HG03565 (cell line): ENCODE data around the gene RAB8A.
"Not testable (repeated sequence)": the region's sequence is repeated elsewhere in the genome, so short reads cannot be mapped to it uniquely, and the experiment has no call there.

Experiments used
- ATAC-seq: cut with Tn5 transposase; IDR thresholded peaks from one replicate; pipeline ENCODE4 v1.9.1; 2021; ENCODE audit warnings: mild to moderate bottlenecking, moderate library complexity; ENCODE audit not compliant: unreplicated experiment

The RAB8A gene

DNA sequence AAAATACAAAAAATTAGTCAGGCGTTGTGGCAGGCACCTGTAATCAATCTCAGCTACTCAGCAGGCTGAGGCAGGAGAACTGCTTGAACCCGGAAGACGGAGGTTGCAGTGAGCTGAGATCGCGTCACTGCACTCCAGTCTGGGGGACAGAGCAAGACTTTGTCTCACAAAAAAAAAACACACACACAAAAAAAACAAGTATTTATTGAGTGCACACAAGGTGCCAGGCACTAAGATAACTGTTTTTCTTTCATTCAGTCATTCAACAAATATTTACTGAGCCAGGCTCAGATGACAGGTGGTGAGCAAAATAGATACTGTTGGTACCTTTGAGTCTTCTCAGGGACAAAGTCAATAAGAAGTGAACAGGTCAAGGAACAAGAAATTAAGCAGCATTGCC lies 55.4 kb downstream of the RAB8A start:
- no peak for ATAC-seq

DNA sequence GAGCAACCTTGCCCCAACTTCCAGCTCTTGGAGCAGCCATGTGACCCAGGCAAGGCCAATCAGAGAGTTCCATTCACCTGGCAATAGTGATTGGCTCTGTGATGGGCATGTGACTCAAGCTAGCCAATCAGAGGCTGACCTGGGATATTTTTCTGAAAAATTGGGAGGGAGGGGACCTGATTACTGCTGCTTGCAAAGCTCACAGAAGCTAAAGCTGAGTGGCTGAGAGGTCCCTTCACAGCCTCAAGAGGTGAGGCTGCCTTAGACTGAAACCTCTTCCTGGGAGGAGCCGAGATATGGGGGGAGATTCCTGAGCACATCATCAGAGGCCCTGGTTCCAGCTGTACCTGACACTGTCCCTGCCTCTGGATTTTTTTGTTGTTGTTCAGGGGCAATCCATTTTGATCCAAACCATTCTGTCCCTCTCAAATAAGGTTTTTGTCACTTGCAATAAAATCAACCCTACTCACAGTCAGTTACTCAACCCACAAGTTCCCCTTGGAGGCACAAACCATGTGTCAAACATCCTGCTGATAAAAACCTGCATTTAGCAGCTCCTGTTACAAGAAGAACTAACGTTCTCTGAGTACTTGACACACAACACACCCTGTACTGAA lies 56.9 kb downstream of the RAB8A start:
- ATAC-seq, result no peak

DNA sequence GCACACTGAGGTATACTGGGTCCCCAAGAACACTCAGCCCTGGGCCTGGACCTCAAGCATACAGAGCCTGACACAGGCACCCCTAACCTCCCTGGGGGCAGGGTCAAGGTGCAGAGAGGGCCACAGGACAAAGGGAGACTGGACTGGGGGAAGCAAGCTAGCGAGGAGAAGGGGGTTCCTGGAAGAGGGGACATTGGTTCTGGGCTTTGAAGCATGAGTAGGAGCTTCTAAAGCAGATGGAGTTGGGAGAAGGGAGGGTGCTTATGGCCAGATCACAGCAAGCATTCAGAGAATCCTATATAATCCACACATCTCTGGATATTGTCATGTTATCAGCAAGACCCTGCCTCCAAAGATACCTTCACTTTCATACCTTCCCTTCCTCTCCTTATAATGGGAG lies 58.4 kb downstream of the RAB8A start:
- no peak for ATAC-seq

DNA sequence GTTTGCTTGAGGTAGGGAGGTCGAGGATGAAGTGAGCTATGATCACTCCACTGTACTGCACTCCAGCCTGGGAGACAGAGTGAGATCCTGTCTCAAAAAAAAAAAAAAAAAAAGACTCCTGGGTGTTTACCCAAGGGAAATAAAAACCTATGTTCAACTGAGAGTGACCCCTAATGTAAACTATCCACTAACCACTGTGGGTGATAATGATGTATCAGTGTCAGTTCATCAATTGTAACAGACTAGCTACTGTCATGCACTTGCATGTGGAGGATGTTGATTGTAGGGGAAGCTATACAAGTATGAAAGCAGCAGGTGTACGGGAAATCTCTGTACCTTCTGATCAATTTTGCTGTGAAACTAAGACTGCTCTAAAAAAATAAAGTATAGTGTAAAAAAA lies 64.3 kb downstream of the RAB8A start:
- ATAC-seq, result no peak

DNA sequence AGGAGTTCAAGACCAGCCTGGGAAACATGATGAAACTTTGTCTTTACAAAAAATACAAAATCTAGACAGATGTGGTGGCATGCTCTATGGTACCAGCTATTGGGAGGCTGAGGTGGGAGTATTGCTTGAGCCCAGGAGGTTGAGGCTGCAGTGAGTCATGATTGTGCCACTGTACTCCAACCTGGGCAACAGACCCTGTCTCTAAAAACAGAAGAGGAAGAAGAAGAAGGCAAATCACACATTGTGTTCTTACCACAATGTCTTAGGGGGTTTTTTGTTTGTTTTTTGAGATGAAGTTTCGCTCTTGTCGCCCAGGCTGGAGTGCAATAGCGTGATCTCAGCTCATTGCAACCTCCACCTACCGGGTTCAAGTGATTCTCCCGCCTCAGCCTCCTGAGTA lies 67.2 kb downstream of the RAB8A start:
- not testable (repeated sequence) for ATAC-seq

DNA sequence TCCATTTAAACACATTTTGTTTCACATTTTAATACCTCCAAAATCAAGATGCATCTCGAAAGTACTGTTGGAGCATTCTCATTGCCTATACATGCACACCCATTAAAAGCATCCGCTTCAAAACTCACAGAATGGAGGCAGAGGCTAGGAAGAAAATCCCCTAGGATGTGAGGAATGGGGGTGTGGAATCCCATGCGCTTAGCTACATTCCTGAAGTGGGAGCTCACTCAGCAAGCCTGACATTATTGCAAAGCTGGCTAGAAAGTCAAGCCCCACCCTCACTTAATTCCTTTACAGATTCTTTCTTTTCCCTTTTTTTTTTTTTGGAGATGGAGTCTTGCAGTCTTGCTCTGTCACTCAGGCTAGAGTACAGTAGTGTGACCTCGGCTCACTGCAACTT lies 68.9 kb downstream of the RAB8A start:
- no peak for ATAC-seq
